Measurements from ENCODE around the gene FLT3LG.
A peak's percentile ranks its signal among the peaks of the same experiment; 100 is the strongest.

The FLT3LG gene

DNA sequence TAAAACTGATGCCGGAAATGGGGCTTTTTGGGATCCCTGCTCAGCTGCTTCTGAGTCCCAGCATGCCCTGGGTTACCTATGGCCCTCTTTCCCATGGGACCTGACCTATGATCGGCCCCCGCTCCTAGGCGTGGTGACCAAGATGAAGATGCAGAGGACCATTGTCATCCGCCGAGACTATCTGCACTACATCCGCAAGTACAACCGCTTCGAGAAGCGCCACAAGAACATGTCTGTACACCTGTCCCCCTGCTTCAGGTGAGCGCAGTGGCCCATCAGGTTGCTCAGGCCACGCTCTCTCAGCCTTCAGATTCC lies 23.7 kb downstream of the FLT3LG start:
- TF ChIP-seq SUZ12 (IDR thresholded peaks at IDR 0.05; ENCODE audit: extremely low read depth, insufficient read depth, insufficient read length) (no peak), ZNF274 (IDR thresholded peaks at IDR 0.05; ENCODE audit: low read depth, low read length) (no peak), YY1 (IDR thresholded peaks at IDR 0.05; ENCODE audit: insufficient read depth, insufficient read length) (no peak)
- peak overlapping the region; percentile 97 for H3K9ac ChIP-seq (ENCODE audit: insufficient read length, low read depth)
- H3K4me1 ChIP-seq (ENCODE audit: insufficient read depth, insufficient read length), result peaks cover 4% of the 10 kb centered on the region
- DNase-seq (ENCODE audit: low read depth, low spot score), result no peak
- H3K36me3 ChIP-seq (ENCODE audit: insufficient read depth, insufficient read length, low read length), result peaks cover 41% of the 10 kb centered on the region
- peak overlapping the region; percentile 86 for H3K4me3 ChIP-seq (ENCODE audit: insufficient read length, low read depth)
- H3K27me3 ChIP-seq (ENCODE audit: insufficient read depth, insufficient read length), result no peaks in the 10 kb centered on the region
- no peaks in the 10 kb centered on the region for H3K9me3 ChIP-seq (ENCODE audit: insufficient read depth, low read length)

DNA sequence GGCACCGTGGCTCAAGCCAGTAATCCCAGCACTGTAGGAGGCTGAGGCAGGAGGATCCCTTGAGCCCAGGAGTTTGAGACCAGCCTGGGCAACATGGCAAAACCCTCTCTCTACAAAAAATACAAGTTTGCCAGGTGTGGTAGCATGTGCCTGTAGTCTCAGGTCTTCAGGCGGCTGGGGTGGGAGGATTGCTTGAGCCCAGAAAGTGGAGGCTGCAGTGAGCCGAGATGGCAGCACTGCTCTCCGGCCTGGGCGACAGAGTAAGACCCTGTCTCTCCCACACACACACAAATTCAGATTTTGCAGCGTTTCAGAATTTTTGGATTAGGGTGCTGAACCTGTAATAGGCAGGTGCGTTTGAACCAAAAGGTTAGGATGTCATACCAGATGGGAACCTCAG lies 24.5 kb downstream of the FLT3LG start:
- Histone ChIP-seq H3K4me1 (ENCODE audit: insufficient read depth, insufficient read length) (peaks cover 4% of the 10 kb centered on the region), H3K9ac (ENCODE audit: insufficient read length, low read depth) (peak overlapping the region; percentile 29), H3K36me3 (ENCODE audit: insufficient read depth, insufficient read length, low read length) (peaks cover 39% of the 10 kb centered on the region), H3K9me3 (ENCODE audit: insufficient read depth, low read length) (no peaks in the 10 kb centered on the region), H3K27me3 (ENCODE audit: insufficient read depth, insufficient read length) (no peaks in the 10 kb centered on the region), H3K4me3 (ENCODE audit: insufficient read length, low read depth) (peak overlapping the region; percentile 86)
- TF ChIP-seq ZNF274 (IDR thresholded peaks at IDR 0.05; ENCODE audit: low read depth, low read length) (no peak), YY1 (IDR thresholded peaks at IDR 0.05; ENCODE audit: insufficient read depth, insufficient read length) (no peak), SUZ12 (IDR thresholded peaks at IDR 0.05; ENCODE audit: extremely low read depth, insufficient read depth, insufficient read length) (no peak)
- DNase-seq (ENCODE audit: low read depth, low spot score), result no peak

DNA sequence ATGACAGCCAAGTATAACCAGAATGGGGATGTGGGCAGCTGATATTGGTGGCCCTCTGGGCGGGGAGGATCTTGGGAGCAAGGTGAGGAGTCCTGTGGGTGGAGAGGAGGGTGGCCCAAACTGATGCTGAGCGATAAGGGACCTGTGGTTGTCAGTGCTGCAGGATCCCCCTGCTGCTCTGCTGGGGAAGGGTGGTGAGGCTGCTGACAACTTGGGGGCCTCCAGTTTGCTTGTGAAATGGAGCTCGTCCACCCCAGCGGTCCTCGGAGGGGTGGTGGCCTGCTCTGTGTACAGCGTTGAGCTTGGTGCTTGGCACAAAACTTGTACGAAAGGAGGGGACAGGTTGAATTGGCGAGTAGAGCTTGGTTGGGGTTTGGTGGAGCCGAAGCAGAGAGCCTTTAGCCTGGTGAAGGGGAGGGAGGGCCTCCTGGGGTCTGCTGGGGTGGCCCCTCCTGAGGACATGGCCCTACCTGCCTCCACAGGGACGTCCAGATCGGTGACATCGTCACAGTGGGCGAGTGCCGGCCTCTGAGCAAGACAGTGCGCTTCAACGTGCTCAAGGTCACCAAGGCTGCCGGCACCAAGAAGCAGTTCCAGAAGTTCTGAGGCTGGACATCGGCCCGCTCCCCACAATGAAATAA lies 25.1 kb downstream of the FLT3LG start:
- Histone ChIP-seq H3K27me3 (ENCODE audit: insufficient read depth, insufficient read length) (no peaks in the 10 kb centered on the region), H3K4me1 (ENCODE audit: insufficient read depth, insufficient read length) (peaks cover 4% of the 10 kb centered on the region), H3K9me3 (ENCODE audit: insufficient read depth, low read length) (no peaks in the 10 kb centered on the region), H3K36me3 (ENCODE audit: insufficient read depth, insufficient read length, low read length) (peaks cover 39% of the 10 kb centered on the region), H3K9ac (ENCODE audit: insufficient read length, low read depth) (peak overlapping the region; percentile 32), H3K4me3 (ENCODE audit: insufficient read length, low read depth) (peak overlapping the region; percentile 86)
- DNase-seq (ENCODE audit: low read depth, low spot score), result no peak
- no peak for TF ChIP-seq SUZ12 (IDR thresholded peaks at IDR 0.05; ENCODE audit: extremely low read depth, insufficient read depth, insufficient read length)
- TF ChIP-seq ZNF274 (IDR thresholded peaks at IDR 0.05; ENCODE audit: low read depth, low read length), result no peak

DNA sequence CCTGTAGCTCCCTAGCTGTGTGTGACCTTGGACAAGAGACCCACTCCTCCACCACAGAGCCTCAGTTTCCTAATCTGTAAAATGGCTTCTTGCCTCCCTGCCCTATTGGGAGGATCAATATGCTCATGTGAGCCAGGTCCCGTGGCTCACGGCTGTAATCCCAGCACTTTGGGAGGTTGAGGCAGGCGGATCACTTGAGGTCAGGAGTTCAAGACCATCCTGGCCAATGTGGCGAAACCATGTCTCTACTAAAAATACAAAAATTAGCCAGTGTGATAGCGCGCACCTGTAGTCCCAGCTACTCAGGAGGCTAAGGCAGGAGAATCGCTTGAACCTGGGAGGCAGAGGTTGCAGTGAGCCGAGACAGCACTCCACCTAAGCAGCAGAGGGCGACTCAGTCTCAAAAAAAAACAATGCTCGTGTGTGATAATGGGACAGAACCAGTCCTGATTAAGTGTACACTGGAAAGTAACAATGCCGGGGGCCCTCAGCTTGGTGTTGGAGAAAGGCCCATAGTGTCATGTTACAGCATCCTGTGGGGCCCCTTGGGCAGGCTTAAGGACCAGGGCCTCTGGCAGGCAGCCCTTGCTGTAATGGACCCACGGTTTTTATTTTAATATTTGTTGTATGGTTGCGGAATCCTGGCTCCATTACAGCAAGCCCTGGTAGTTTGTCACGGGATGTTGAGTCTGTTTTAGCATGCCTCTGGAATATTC lies 29.0 kb downstream of the FLT3LG start:
- no peak overlapping the region for H3K9ac ChIP-seq (ENCODE audit: insufficient read length, low read depth)

DNA sequence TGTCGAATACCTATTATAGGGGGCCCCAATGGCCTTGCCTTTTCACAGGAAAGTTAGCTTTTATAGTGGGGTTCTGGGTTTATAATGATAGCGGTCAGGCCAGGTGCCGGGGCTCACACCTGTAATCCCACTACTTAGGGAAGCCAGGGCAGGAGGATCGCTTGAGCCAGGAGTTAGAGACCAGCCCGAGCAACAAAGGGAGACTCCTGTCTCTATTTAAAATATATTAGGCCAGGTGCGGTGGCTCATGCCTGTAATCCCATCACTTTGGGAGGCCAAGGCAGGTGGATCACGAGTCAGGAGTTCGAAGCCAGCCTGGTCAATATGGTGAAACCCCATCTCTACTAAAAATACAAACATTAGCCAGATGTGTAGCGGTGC lies 29.6 kb downstream of the FLT3LG start:
- DNase-seq (ENCODE audit: low read depth, low spot score), result no peak
- Histone ChIP-seq H3K4me3 (ENCODE audit: insufficient read length, low read depth) (no peak overlapping the region), H3K27me3 (ENCODE audit: insufficient read depth, insufficient read length) (no peaks in the 10 kb centered on the region), H3K9me3 (ENCODE audit: insufficient read depth, low read length) (no peaks in the 10 kb centered on the region), H3K4me1 (ENCODE audit: insufficient read depth, insufficient read length) (peaks cover 4% of the 10 kb centered on the region), H3K36me3 (ENCODE audit: insufficient read depth, insufficient read length, low read length) (peaks cover 19% of the 10 kb centered on the region), H3K9ac (ENCODE audit: insufficient read length, low read depth) (no peak overlapping the region)
- TF ChIP-seq ZNF274 (IDR thresholded peaks at IDR 0.05; ENCODE audit: low read depth, low read length) (no peak), SUZ12 (IDR thresholded peaks at IDR 0.05; ENCODE audit: extremely low read depth, insufficient read depth, insufficient read length) (no peak), YY1 (IDR thresholded peaks at IDR 0.05; ENCODE audit: insufficient read depth, insufficient read length) (no peak)

More for the DNA sequence above, 29.0 kb downstream of the FLT3LG start:
- peaks cover 24% of the 10 kb centered on the region for H3K36me3 ChIP-seq (ENCODE audit: insufficient read depth, insufficient read length, low read length)
- peaks cover 4% of the 10 kb centered on the region for H3K4me1 ChIP-seq (ENCODE audit: insufficient read depth, insufficient read length)
- no peaks in the 10 kb centered on the region for H3K9me3 ChIP-seq (ENCODE audit: insufficient read depth, low read length)
- H3K4me3 ChIP-seq (ENCODE audit: insufficient read length, low read depth), result no peak overlapping the region
- DNase-seq (ENCODE audit: low read depth, low spot score), result no peak
- H3K27me3 ChIP-seq (ENCODE audit: insufficient read depth, insufficient read length), result no peaks in the 10 kb centered on the region
- TF ChIP-seq ZNF274 (IDR thresholded peaks at IDR 0.05; ENCODE audit: low read depth, low read length) (no peak), SUZ12 (IDR thresholded peaks at IDR 0.05; ENCODE audit: extremely low read depth, insufficient read depth, insufficient read length) (no peak), YY1 (IDR thresholded peaks at IDR 0.05; ENCODE audit: insufficient read depth, insufficient read length) (no peak)

DNA sequence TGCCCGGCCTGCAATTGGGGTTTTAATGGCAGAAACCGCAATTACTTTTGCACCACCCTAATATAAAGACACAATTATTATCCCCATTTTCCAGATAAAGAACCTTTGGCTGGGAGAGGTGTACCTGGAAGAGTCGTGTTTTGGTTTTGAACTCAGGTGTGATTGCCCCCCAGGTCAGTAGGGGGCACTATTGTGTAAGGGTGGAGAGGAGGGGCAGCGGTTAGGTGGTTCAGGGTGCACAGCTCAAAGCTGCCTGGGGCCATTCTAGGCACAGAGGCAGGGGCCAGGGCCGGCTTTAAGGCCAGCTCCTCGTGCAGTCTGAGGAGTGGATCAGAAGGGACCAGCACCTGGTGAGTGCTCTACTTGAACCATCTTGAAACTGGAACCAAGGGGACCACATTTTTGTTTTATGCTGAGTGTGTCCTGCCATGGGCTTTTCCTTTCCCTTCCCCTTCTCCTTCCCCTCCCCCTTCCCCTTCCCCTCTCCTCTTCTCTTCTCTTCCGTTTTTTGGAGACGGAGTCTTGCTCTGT lies 32.6 kb downstream of the FLT3LG start:
- H3K4me3 ChIP-seq (ENCODE audit: insufficient read length, low read depth), result no peak overlapping the region
- no peaks in the 10 kb centered on the region for H3K36me3 ChIP-seq (ENCODE audit: insufficient read depth, insufficient read length, low read length)
- H3K27me3 ChIP-seq (ENCODE audit: insufficient read depth, insufficient read length), result no peaks in the 10 kb centered on the region
- H3K9me3 ChIP-seq (ENCODE audit: insufficient read depth, low read length), result no peaks in the 10 kb centered on the region
- TF ChIP-seq ZNF274 (IDR thresholded peaks at IDR 0.05; ENCODE audit: low read depth, low read length) (no peak), YY1 (IDR thresholded peaks at IDR 0.05; ENCODE audit: insufficient read depth, insufficient read length) (no peak), SUZ12 (IDR thresholded peaks at IDR 0.05; ENCODE audit: extremely low read depth, insufficient read depth, insufficient read length) (no peak)
- H3K9ac ChIP-seq (ENCODE audit: insufficient read length, low read depth), result peak overlapping the region; percentile 26
- peak; percentile 66 for DNase-seq (ENCODE audit: low read depth, low spot score)
- H3K4me1 ChIP-seq (ENCODE audit: insufficient read depth, insufficient read length), result no peaks in the 10 kb centered on the region

DNA sequence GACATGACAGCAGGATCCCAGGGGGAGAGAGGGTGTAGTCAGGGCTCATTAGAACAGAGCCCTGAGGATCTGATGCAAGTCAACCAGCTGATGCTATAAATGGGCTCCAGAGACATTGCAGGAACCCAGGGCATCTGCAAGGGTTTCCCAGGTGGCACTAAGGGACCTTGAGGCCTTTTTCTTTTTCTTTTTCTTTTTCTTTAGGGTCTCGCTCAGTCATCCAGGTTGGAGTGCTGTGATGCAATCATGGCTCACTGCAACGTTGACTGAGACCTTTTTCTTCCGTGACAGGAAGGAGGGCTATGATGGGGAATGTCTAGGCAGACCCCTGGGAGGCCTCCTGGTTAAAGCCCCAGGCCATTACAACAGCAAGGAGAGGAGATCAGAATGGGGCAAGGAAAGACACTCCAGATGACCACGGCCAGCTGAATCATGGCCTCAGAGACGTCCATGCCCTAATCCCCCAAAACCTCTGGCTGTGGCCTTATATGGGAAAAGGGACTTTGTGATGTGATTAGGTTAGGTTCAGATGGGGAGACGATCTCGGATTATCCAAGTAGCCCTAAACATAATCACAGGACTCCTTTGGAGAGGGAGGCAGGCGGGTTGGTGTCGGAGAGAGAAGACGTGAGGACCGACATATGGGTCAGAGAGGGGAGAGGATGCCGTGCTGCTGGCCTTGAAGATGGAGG lies 33.9 kb downstream of the FLT3LG start:
- Histone ChIP-seq H3K9me3 (ENCODE audit: insufficient read depth, low read length) (no peaks in the 10 kb centered on the region), H3K27me3 (ENCODE audit: insufficient read depth, insufficient read length) (no peaks in the 10 kb centered on the region), H3K4me1 (ENCODE audit: insufficient read depth, insufficient read length) (no peaks in the 10 kb centered on the region), H3K4me3 (ENCODE audit: insufficient read length, low read depth) (no peak overlapping the region), H3K9ac (ENCODE audit: insufficient read length, low read depth) (no peak overlapping the region), H3K36me3 (ENCODE audit: insufficient read depth, insufficient read length, low read length) (no peaks in the 10 kb centered on the region)
- no peak for DNase-seq (ENCODE audit: low read depth, low spot score)
- TF ChIP-seq YY1 (IDR thresholded peaks at IDR 0.05; ENCODE audit: insufficient read depth, insufficient read length), result no peak
- TF ChIP-seq ZNF274 (IDR thresholded peaks at IDR 0.05; ENCODE audit: low read depth, low read length), result no peak
- TF ChIP-seq SUZ12 (IDR thresholded peaks at IDR 0.05; ENCODE audit: extremely low read depth, insufficient read depth, insufficient read length), result no peak
